ENCODE data around the gene NEURL4. TPM values are rescaled to one million over a fixed set of nuclear protein-coding genes. Genes with fewer than 3 reads are reported as not detected.

NEURL4 gene
- total RNA-seq, 1 donor from 2014 or later: 35.6 TPM

GRCh38 chr17:7280519-7281073, 48.5 kb downstream of the NEURL4 start:
- peak; percentile 86 for DNase-seq (ENCODE audit: low spot score)

- DNase-seq (ENCODE audit: low spot score): no peak
Observed at GRCh38 chr17:7279448-7279847, 49.7 kb downstream of the NEURL4 start.

GRCh38 chr17:7266784-7267183, 62.4 kb downstream of the NEURL4 start:
- DNase-seq (ENCODE audit: low spot score): no peak

Other genes starting within 250 kb of the NEURL4 start
- not detected for gene CLEC10A, start 249.1 kb downstream of the NEURL4 start, total RNA-seq (ENCODE audit: insufficient read depth, low replicate concordance)
- not detected for gene ASGR2, start 214.5 kb downstream of the NEURL4 start, total RNA-seq (ENCODE audit: insufficient read depth, low replicate concordance)
- gene ASGR1, start 150.0 kb downstream of the NEURL4 start, total RNA-seq (ENCODE audit: insufficient read depth, low replicate concordance): 1.2 TPM
- 18.3 TPM for gene DLG4, start 109.5 kb downstream of the NEURL4 start, total RNA-seq (ENCODE audit: insufficient read depth, low replicate concordance)
- 147 TPM for gene ACADVL, start 109.4 kb downstream of the NEURL4 start, total RNA-seq (ENCODE audit: insufficient read depth, low replicate concordance)
- gene DVL2, start 94.8 kb downstream of the NEURL4 start, total RNA-seq (ENCODE audit: insufficient read depth, low replicate concordance): 64.8 TPM
- 29.1 TPM for gene PHF23, start 89.9 kb downstream of the NEURL4 start, total RNA-seq (ENCODE audit: insufficient read depth, low replicate concordance)
- 240 TPM for gene GABARAP, start 86.9 kb downstream of the NEURL4 start, total RNA-seq (ENCODE audit: insufficient read depth, low replicate concordance)
- gene CTDNEP1, start 77.6 kb downstream of the NEURL4 start, total RNA-seq (ENCODE audit: insufficient read depth, low replicate concordance): 15.4 TPM
- 13.7 TPM for gene ELP5, start 77.1 kb downstream of the NEURL4 start, total RNA-seq (ENCODE audit: insufficient read depth, low replicate concordance)
- gene CLDN7, start 66.9 kb downstream of the NEURL4 start, total RNA-seq (ENCODE audit: insufficient read depth, low replicate concordance): 14.2 TPM
- 7.7 TPM for gene SLC2A4, start 47.6 kb downstream of the NEURL4 start, total RNA-seq (ENCODE audit: insufficient read depth, low replicate concordance)
- 0.96 TPM for gene YBX2, start 34.7 kb downstream of the NEURL4 start, total RNA-seq (ENCODE audit: insufficient read depth, low replicate concordance)
- 136 TPM for gene EIF5A, start 21.7 kb downstream of the NEURL4 start, total RNA-seq (ENCODE audit: insufficient read depth, low replicate concordance)
- gene GPS2, start 14.0 kb downstream of the NEURL4 start, total RNA-seq (ENCODE audit: insufficient read depth, low replicate concordance): 20.5 TPM
- gene ACAP1, start 7.2 kb upstream of the NEURL4 start, total RNA-seq (ENCODE audit: insufficient read depth, low replicate concordance): 5.3 TPM
- 18.3 TPM for gene KCTD11, start 22.8 kb upstream of the NEURL4 start, total RNA-seq (ENCODE audit: insufficient read depth, low replicate concordance)
- not detected for gene TMEM95, start 25.8 kb upstream of the NEURL4 start, total RNA-seq (ENCODE audit: insufficient read depth, low replicate concordance)
- gene TNK1, start 51.8 kb upstream of the NEURL4 start, total RNA-seq (ENCODE audit: insufficient read depth, low replicate concordance): 12.8 TPM
- 21.9 TPM for gene PLSCR3, start 65.2 kb upstream of the NEURL4 start, total RNA-seq (ENCODE audit: insufficient read depth, low replicate concordance)
- 89.3 TPM for gene TMEM256, start 74.8 kb upstream of the NEURL4 start, total RNA-seq (ENCODE audit: insufficient read depth, low replicate concordance)
- 4.8 TPM for gene NLGN2, start 78.5 kb upstream of the NEURL4 start, total RNA-seq (ENCODE audit: insufficient read depth, low replicate concordance)
- not detected for gene SPEM1, start 91.0 kb upstream of the NEURL4 start, total RNA-seq (ENCODE audit: insufficient read depth, low replicate concordance)
- gene SPEM2, start 96.3 kb upstream of the NEURL4 start, total RNA-seq (ENCODE audit: insufficient read depth, low replicate concordance): not detected
- 0.96 TPM for gene SPEM3, start 99.5 kb upstream of the NEURL4 start, total RNA-seq (ENCODE audit: insufficient read depth, low replicate concordance)
- 1.9 TPM for gene TMEM102, start 106.1 kb upstream of the NEURL4 start, total RNA-seq (ENCODE audit: insufficient read depth, low replicate concordance)
- gene FGF11, start 110.2 kb upstream of the NEURL4 start, total RNA-seq (ENCODE audit: insufficient read depth, low replicate concordance): 12.8 TPM
- gene CHRNB1, start 115.7 kb upstream of the NEURL4 start, total RNA-seq (ENCODE audit: insufficient read depth, low replicate concordance): 8.9 TPM
- 18.1 TPM for gene ZBTB4, start 150.3 kb upstream of the NEURL4 start, total RNA-seq (ENCODE audit: insufficient read depth, low replicate concordance)
- gene SLC35G6, start 152.1 kb upstream of the NEURL4 start, total RNA-seq (ENCODE audit: insufficient read depth, low replicate concordance): 0.24 TPM
- gene POLR2A, start 155.0 kb upstream of the NEURL4 start, total RNA-seq (ENCODE audit: insufficient read depth, low replicate concordance): 40.7 TPM
- 14.9 TPM for gene TNFSF12, start 219.7 kb upstream of the NEURL4 start, total RNA-seq (ENCODE audit: insufficient read depth, low replicate concordance)
- 7.7 TPM for gene TNFSF13, start 229.4 kb upstream of the NEURL4 start, total RNA-seq (ENCODE audit: insufficient read depth, low replicate concordance)
- gene SENP3, start 232.6 kb upstream of the NEURL4 start, total RNA-seq (ENCODE audit: insufficient read depth, low replicate concordance): 56.6 TPM

Measured in umbilical cord (tissue), 2 donors.